HUES64 (cell line): ENCODE data around the gene PIP5K1C.

Experiments
- H3K27ac ChIP-seq: 2 replicates; pipeline ENCODE4 v1.7.0; 2013; ENCODE audit warnings: low read depth, low read length, inconsistent platforms
- H3K27me3 ChIP-seq: 2 replicates; pipeline ENCODE4 v1.6.1; 2013; ENCODE audit warnings: mild to moderate bottlenecking, low read length; ENCODE audit not compliant: insufficient read depth
- H3K36me3 ChIP-seq: 2 replicates; pipeline ENCODE4 v1.6.1; 2013; ENCODE audit warnings: mild to moderate bottlenecking, low read length; ENCODE audit not compliant: insufficient read depth
- H3K4me1 ChIP-seq: 2 replicates; pipeline ENCODE4 v1.6.1; 2013; ENCODE audit warnings: mild to moderate bottlenecking, low read length, moderate library complexity; ENCODE audit not compliant: insufficient read depth
- H3K4me3 ChIP-seq: 2 replicates; pipeline ENCODE4 v1.5.1; 2013; ENCODE audit warnings: mild to moderate bottlenecking, low read length, moderate library complexity
- H3K9ac ChIP-seq: 2 replicates; pipeline ENCODE4 v1.6.1; 2013; ENCODE audit warnings: mild to moderate bottlenecking, low read depth, low read length
- H3K9me3 ChIP-seq: 2 replicates; pipeline ENCODE4 v1.6.1; 2013; ENCODE audit warnings: low read depth, low read length; ENCODE audit not compliant: insufficient read depth
- WGBS: fragments of 150-250, 120-280 bp; methylation state at CpG from one replicate; pipeline ENCODE4 v1.1.7; 2013; ENCODE audit warnings: missing lambda C conversion rate; 5-methylcytosine and 5-hydroxymethylcytosine counted together

Gene PIP5K1C

DNA sequence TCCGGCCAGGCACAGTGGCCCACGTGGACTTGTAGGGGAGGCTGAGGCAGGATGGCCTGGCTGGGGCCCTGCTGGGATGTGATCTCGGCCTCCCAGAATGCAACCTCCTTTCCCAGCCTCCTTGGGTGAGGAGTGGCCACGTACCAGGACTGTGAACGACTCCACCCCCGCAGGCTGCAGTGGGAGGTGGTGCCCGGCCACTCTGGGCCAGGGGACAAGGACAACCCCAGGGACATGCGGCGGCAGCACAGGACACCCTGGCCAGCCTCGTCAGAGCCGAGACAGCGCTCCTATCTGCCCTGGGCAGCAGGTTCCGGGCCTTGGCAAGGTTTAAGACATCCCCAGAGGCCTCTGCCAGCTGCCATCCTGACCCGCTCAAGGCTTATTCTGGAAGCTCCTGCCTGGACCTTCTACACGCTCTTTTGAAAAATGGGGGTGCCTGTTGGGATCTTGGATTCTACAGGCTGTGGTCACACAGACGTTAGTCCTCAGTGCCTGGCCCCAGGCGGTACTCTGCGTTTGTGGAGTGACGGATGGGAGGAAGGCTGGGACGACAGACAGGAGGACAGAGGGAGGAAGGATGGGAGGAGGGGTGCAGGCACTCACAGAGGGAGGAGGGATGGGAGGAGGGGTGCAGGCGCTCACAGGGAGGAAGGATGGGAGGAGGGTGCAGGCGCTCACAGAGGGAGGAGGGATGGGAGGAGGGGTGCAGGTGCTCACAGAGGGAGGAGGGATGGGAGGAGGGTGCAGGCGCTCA, 53.8 kb downstream of the PIP5K1C start:
- H3K9me3 ChIP-seq = no peaks in the 10 kb centered on the region
- WGBS = 91% methylated on average over 23 of the region's 23 CpGs
- H3K4me3 ChIP-seq = no peak overlapping the region
- peaks cover 25% of the 10 kb centered on the region for H3K36me3 ChIP-seq
- no peaks in the 10 kb centered on the region for H3K27me3 ChIP-seq
- no peak overlapping the region for H3K27ac ChIP-seq
- no peak overlapping the region for H3K9ac ChIP-seq
- no peaks in the 10 kb centered on the region for H3K4me1 ChIP-seq

DNA sequence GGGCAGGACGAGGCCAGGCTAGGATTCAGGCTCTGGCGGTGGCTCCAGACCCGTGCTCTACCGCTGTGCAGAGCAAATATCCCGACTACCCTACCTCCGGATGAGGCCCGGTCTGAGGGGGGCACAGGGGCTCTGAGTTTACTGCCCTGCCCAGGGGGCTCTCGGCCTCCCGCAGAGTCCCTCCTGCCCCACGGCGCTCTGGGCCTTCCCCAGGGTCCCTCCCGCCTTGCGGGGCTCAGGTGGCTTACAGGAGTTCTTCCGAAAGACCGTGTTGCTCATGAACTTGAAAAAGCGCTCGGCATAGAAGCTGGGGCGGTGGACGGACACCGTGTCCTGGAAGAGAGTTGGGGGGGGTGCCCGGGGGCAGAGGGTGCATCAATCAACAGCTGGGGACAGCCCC, 54.5 kb downstream of the PIP5K1C start:
- H3K4me3 ChIP-seq = no peak overlapping the region
- no peaks in the 10 kb centered on the region for H3K4me1 ChIP-seq
- no peaks in the 10 kb centered on the region for H3K9me3 ChIP-seq
- no peaks in the 10 kb centered on the region for H3K27me3 ChIP-seq
- 90% methylated on average over 21 of the region's 21 CpGs for WGBS
- no peak overlapping the region for H3K27ac ChIP-seq
- peaks cover 24% of the 10 kb centered on the region for H3K36me3 ChIP-seq
- H3K9ac ChIP-seq = no peak overlapping the region

DNA sequence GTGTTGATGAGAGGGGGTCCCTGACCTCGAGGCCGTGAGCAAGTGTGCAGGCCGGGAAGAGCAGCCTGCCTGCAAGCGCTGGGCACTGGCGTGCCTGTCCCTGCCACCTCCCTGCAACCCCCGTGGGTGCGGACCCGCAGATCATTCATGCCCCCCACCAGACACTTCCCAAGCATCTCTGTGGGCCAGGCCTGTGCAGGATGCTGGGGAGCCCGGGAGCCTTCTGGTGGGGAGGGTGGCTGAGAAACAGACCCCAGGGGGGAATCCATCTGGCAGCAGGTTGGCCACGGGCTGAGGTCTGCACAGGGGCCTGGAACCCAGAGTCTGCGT, 55.2 kb downstream of the PIP5K1C start:
- Histone ChIP-seq H3K36me3 (peaks cover 24% of the 10 kb centered on the region), H3K4me3 (no peak overlapping the region), H3K4me1 (no peaks in the 10 kb centered on the region), H3K27ac (no peak overlapping the region), H3K27me3 (no peaks in the 10 kb centered on the region), H3K9ac (no peak overlapping the region), H3K9me3 (no peaks in the 10 kb centered on the region)
- WGBS = 89% methylated on average over 11 of the region's 11 CpGs

DNA sequence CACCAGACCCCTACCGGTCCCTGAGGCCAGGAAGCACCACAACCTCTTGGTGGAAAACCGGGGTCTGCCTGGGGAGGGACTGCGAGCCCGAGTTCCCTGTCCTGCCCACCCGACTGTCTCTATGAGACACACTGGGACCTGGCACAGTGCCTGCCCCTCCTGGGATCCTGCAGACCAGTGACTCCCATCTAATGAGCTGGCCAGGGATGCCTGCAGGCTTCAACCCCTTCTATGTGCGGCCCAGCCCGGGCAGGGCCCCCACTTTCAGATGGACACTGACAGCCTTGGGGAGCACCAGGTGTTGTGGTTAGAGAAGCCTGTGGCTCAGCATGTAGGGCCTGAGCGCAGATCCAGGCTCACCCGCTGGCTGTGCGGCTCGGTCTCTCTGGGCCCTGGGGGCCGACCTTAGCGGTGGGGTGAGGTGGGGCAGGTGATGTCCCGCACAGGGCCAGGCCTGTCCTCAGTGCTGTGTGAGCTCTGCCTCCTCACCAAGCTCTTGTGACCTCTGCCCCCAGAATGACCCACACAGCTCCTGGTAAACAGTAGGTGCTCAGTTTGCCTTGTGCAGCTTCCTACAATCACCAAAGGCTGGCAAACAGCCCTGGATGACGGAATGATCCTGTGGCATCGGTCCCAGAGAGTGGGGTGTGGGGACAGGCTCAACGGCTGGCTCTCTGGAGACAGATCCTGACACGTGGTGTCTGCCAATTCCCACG, 55.8 kb downstream of the PIP5K1C start:
- Histone ChIP-seq H3K36me3 (peaks cover 28% of the 10 kb centered on the region), H3K27ac (no peak overlapping the region)
- 93% methylated on average over 19 of the region's 19 CpGs for WGBS

DNA sequence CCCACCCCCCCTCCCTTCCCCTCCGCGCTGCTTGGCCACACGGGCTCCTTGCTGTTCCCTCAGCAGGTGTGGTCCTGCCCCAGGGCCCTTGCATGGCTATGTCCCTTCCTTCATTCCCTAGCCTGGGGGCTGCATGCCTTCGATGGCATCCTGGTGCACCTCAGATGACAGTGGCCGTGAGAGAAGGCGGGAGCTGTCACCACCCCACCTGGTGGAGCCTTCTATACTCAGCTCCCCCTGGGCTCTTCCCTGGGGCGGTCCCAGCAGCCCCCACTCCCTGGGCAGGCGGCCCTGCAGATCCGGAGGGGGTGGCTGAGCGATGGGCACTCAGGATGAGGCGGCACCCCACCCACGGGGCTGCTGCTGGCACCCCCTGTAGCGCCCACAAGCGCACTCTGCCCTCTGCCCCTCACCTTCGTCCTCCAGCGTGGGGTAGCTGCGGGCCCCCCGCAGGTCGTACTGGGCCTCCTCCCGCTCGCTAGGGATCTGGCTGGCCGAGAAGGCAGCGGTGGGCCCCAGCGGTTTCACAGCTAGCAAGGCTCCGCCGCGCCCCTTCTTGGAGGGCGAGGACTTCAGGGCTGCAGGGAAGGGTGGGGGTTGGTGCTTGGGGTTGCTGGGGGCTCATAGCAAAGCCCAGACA, 56.5 kb downstream of the PIP5K1C start:
- H3K4me1 ChIP-seq = no peaks in the 10 kb centered on the region
- H3K36me3 ChIP-seq = peaks cover 31% of the 10 kb centered on the region
- H3K4me3 ChIP-seq = no peak overlapping the region
- no peaks in the 10 kb centered on the region for H3K9me3 ChIP-seq
- no peak overlapping the region for H3K27ac ChIP-seq
- no peaks in the 10 kb centered on the region for H3K27me3 ChIP-seq
- no peak overlapping the region for H3K9ac ChIP-seq
- WGBS = 88% methylated on average over 28 of the region's 28 CpGs

More for the DNA sequence above, 55.8 kb downstream of the PIP5K1C start:
- Histone ChIP-seq H3K27me3 (no peaks in the 10 kb centered on the region), H3K4me1 (no peaks in the 10 kb centered on the region), H3K9me3 (no peaks in the 10 kb centered on the region), H3K9ac (no peak overlapping the region), H3K4me3 (no peak overlapping the region)

DNA sequence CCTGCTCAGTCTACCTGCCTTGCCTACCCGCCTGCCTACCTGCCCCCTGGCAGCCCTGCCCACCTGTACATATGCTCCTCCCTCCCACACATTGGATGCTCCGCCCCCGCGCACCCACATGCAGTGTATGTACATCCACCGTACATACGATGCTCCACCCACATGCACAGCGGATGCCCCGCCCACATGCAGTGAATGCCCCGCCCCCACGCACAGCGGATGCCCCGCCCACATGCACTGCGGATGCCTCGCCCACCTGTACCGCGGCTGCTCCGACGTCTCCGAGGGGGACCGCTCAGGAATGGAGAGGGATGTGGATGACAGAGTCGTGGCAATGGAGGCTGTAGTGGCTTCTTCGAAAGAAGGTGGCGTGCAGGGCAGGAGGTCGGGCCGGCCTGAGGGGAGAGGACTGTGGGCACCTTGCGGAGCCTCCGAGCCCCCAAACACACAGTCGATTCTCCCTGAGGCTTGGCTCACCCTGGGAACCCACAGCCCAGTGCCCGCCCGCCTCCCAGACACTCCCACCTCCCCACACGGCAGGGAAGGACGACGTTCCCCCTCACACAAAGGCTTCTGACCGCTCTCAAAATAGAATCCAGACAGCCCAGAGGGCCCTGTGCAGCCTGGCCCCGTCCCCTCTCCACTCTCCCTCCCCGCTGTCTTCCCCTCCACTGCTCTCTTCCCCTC, 57.1 kb downstream of the PIP5K1C start:
- Histone ChIP-seq H3K9ac (no peak overlapping the region), H3K9me3 (no peaks in the 10 kb centered on the region), H3K27me3 (no peaks in the 10 kb centered on the region), H3K27ac (no peak overlapping the region), H3K4me1 (no peaks in the 10 kb centered on the region), H3K4me3 (no peak overlapping the region), H3K36me3 (peaks cover 36% of the 10 kb centered on the region)
- WGBS = 84% methylated on average over 36 of the region's 36 CpGs

DNA sequence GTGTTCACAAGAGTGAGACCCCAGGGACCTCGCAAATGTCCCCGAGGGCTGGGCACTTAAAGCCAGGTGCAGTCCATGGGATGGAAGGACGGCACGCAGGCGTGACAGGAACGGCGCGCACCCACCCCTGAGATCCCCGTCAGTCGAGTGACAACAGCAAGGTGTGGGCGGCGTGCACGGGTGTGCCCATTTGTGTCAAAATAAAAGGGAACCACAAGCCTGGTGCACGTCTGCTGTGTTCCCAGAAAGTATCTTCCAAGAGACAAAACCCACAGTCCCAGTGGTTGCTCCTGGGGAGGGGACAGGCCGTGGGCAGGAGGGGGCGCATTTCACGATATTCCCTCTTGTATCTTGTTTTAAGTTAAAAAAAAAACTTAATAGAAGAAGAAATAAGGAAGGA, 58.0 kb downstream of the PIP5K1C start:
- WGBS = 94% methylated on average over 17 of the region's 17 CpGs

DNA sequence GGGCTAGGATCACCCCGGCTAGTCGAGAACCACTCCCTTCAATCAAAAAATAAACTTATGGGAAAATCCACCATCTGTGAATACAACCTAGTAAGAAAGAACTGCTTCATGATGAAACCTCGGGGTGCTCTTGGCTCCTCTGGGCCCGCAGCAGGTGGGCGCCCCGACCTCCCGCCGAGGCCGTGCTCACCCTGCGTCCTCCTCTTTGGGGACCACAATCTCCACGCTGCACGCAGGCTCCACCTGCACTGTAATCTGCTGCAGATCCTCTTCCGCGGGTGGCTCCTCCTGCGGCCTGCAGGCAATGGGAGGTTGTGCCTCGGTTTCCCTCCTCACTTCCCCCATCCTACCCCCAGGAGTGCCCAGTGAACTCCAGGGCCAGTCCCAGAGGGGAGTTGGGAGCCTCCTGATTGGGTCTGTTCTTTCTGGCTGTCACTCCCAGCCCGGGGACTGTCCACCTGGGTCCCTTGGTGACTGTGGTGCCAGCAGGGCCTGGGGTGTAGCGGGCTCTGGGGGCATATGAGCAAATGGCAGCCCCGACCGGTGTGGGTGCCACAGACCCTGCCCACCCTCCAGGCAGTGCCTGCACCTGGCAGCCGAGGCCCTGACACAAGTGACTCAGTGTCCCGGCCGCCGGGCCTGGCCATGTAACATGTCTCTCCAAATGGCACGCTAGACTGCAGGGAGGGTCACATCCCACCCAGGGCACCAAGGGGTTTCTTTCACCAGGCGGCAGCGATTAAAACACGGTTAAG, 58.6 kb downstream of the PIP5K1C start:
- Histone ChIP-seq H3K4me3 (no peak overlapping the region), H3K4me1 (no peaks in the 10 kb centered on the region), H3K36me3 (peaks cover 41% of the 10 kb centered on the region), H3K27me3 (no peaks in the 10 kb centered on the region), H3K27ac (no peak overlapping the region), H3K9me3 (no peaks in the 10 kb centered on the region), H3K9ac (no peak overlapping the region)
- 94% methylated on average over 28 of the region's 28 CpGs for WGBS

More for the DNA sequence above, 58.0 kb downstream of the PIP5K1C start:
- Histone ChIP-seq H3K27me3 (no peaks in the 10 kb centered on the region), H3K4me3 (no peak overlapping the region), H3K27ac (no peak overlapping the region), H3K4me1 (no peaks in the 10 kb centered on the region), H3K36me3 (peaks cover 37% of the 10 kb centered on the region), H3K9ac (no peak overlapping the region), H3K9me3 (no peaks in the 10 kb centered on the region)

DNA sequence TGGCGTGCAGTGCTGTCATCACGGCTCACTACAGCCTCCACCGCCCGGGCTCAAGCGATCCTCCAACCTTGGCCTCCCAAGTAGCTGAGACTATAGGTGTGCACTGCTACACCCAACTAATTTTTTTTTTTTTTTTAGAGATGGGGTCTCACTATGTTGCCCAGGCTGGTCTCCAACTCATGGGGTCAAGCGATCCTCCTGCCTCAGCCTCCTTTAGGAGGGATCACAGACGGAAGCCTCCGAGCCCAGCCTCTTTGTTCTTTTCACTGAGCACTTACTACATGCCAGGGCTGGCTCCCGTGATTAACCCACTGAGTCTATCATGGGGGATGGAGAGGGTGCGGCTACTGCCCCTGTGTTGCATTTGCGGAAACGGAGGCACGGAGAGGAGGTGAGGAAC, 60.8 kb downstream of the PIP5K1C start:
- H3K9ac ChIP-seq = no peak overlapping the region
- H3K4me1 ChIP-seq = no peaks in the 10 kb centered on the region
- no peak overlapping the region for H3K4me3 ChIP-seq
- H3K9me3 ChIP-seq = no peaks in the 10 kb centered on the region
- no peaks in the 10 kb centered on the region for H3K27me3 ChIP-seq
- WGBS = 96% methylated on average over 13 of the region's 13 CpGs
- H3K27ac ChIP-seq = no peak overlapping the region
- peaks cover 31% of the 10 kb centered on the region for H3K36me3 ChIP-seq

DNA sequence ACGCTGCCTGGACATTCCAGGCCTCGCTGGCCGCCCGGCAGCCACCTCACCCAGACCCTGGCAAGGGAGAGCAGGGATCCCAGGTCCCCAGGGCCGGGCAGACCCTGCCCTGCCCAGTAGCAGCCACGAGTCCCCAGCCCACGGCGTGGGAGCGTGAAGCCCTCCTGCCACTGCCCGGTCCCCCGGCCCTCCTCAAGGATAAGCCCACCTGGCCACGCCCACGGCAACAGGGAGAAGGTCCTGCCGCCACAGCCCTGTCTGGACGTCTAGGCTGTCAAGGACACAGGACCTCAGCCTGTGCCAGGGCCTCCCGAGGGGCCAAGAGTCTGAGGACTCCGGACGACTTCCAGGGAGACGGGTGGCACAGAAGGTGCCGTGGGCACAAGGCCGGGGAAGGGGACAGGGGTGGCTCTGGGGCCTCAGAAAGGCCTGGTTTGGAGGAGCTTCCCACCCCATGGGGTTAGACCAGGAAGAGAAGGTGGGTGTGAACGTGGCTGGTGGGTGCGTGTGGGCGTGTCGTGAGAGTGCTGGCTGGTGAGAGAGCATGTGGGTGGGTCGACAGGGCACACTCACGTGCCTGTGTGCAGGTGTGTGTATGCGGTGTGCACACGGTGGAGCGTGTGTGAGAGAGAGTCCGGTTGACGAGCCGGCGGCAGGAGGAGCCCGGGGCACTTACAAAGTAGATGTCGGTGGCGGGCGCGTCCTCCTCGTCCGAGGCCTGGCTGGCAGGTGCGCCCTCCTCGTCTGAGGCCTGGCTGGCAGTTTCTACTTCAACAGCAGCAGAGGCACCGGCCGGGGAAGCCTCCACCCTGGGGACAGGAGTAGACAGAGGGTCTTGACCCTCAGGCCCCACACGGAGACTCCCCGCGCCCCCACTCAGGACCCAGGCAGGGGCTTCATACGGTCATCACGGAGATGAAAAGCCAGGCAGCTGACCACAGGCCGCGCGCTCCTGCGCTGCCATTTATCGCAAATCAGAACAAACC, 61.8 kb downstream of the PIP5K1C start:
- Histone ChIP-seq H3K4me1 (no peaks in the 10 kb centered on the region), H3K27ac (no peak overlapping the region), H3K27me3 (no peaks in the 10 kb centered on the region), H3K4me3 (no peak overlapping the region), H3K36me3 (peaks cover 30% of the 10 kb centered on the region), H3K9ac (no peak overlapping the region), H3K9me3 (no peaks in the 10 kb centered on the region)
- WGBS = 95% methylated on average over 55 of the region's 55 CpGs
